GF-D8 (cell line): ENCODE measurements around the gene WDR83.
"Not testable (repeated sequence)": the region's sequence is repeated elsewhere in the genome, so short reads cannot be mapped to it uniquely, and the experiment has no call there.

ENCODE experiments used
- DNase-seq: peaks from one replicate; lab custom pipeline; 2025; lab: John Stamatoyannopoulos, UW

The WDR83 gene

GRCh38 chr19:12655546-12655945, 11.1 kb upstream of the WDR83 start:
- DNase-seq: no peak

- DNase-seq: no peak
Observed at GRCh38 chr19:12656899-12657571, 9.6 kb upstream of the WDR83 start.

GRCh38 chr19:12657966-12658365, 8.6 kb upstream of the WDR83 start:
- no peak for DNase-seq

GRCh38 chr19:12660980-12661379, 5.6 kb upstream of the WDR83 start:
- no peak for DNase-seq

- no peak for DNase-seq
Observed at GRCh38 chr19:12664406-12665280, 2.0 kb upstream of the WDR83 start.

GRCh38 chr19:12665281-12665573, 1.4 kb upstream of the WDR83 start:
- DNase-seq: peak; percentile 90

- no peak for DNase-seq
Observed at GRCh38 chr19:12665671-12666264, 839 bp upstream of the WDR83 start.

GRCh38 chr19:12667731-12668302, 1.2 kb downstream of the WDR83 start:
- DNase-seq: no peak

- no peak for DNase-seq
Observed at GRCh38 chr19:12668346-12668745, 1.7 kb downstream of the WDR83 start.

- no peak for DNase-seq
Observed at GRCh38 chr19:12668932-12669269, 2.3 kb downstream of the WDR83 start.

- peak; percentile 63 for DNase-seq
Observed at GRCh38 chr19:12669270-12670158, 2.9 kb downstream of the WDR83 start.

GRCh38 chr19:12670159-12670928, 3.7 kb downstream of the WDR83 start:
- no peak for DNase-seq

- DNase-seq: no peak
Observed at GRCh38 chr19:12672744-12673143, 6.1 kb downstream of the WDR83 start.

GRCh38 chr19:12675399-12675798, 8.8 kb downstream of the WDR83 start:
- no peak for DNase-seq

- DNase-seq: no peak
Observed at GRCh38 chr19:12675940-12676339, 9.3 kb downstream of the WDR83 start.

- DNase-seq: peak; percentile 23
Observed at GRCh38 chr19:12676384-12676792, 9.8 kb downstream of the WDR83 start.

GRCh38 chr19:12676928-12677327, 10.3 kb downstream of the WDR83 start:
- no peak for DNase-seq

- not testable (repeated sequence) for DNase-seq
Observed at GRCh38 chr19:12678039-12678438, 11.4 kb downstream of the WDR83 start.

- DNase-seq: no peak
Observed at GRCh38 chr19:12680034-12680433, 13.4 kb downstream of the WDR83 start.

- DNase-seq: peak; percentile 93
Observed at GRCh38 chr19:12681074-12681987, 14.7 kb downstream of the WDR83 start, which contains the start of gene DHPS. Gene DHPS (minus strand): TSS chr19:12681880. CDS start chr19:12681766, 114 bp downstream.
